Naive thymus-derived CD4-positive, alpha-beta T cell (primary cell): ENCODE results near the gene NDUFV1. TPM values are rescaled to one million over a fixed set of nuclear protein-coding genes. Genes with fewer than 3 reads are reported as not detected.

ENCODE experiments used
- ATAC-seq: fragments of 150-1000 bp; cut with Tn5 transposase; 2 replicates; pipeline ENCODE4 v1.10.0; 2021; ENCODE audit warnings: mild to moderate bottlenecking, moderate library complexity
- CTCF ChIA-PET: fragments of 350-600 bp; sonication (Branson Sonifier 250); formaldehyde crosslinking; loops from one replicate; lab custom pipeline; 2021; ENCODE audit warnings: antibody characterized with exemption; lab: Charles Lee
- POLR2A ChIA-PET: fragments of 350-600 bp; sonication (Branson Sonifier 250); formaldehyde crosslinking; loops from one replicate; lab custom pipeline; 2021; ENCODE audit warnings: antibody characterized with exemption, inconsistent platforms; lab: Charles Lee
- DNase-seq, 9 donors: peaks; one replicate each; pipeline versions ENCODE4 v3.0.0 to v3.0.0-alpha.2; 2020 to 2022; ENCODE audit warnings: mixed read lengths in 1 of 9
- H3K27ac ChIP-seq: one replicate; pipeline ENCODE4 v1.7.0; 2013; ENCODE audit warnings: mild to moderate bottlenecking, low read depth, low read length, moderate library complexity
- H3K27me3 ChIP-seq, 2 donors: one replicate each; pipeline ENCODE4 v1.7.0; 2013; ENCODE audit warnings: low read length in 2 of 2, mild to moderate bottlenecking in 2 of 2, moderate library complexity in 2 of 2; ENCODE audit not compliant: control insufficient read depth in 2 of 2, insufficient read depth in 2 of 2
- H3K36me3 ChIP-seq, 3 experiments: 1 replicate in 2 of 3; 2 replicates in 1 of 3; pipeline ENCODE4 v1.7.0; 2013; ENCODE audit warnings: low read length in 3 of 3, mild to moderate bottlenecking in 3 of 3, moderate library complexity in 1 of 3; ENCODE audit not compliant: insufficient read depth in 3 of 3, control insufficient read depth in 2 of 3
- H3K4me1 ChIP-seq, 2 donors: one replicate each; pipeline ENCODE4 v1.7.0; 2013; ENCODE audit warnings: low read length in 2 of 2, mild to moderate bottlenecking in 2 of 2, moderate library complexity in 1 of 2; ENCODE audit not compliant: control insufficient read depth in 2 of 2, insufficient read depth in 2 of 2
- H3K4me3 ChIP-seq: 2 replicates; pipeline ENCODE4 v1.7.0; 2013; ENCODE audit warnings: mild to moderate bottlenecking, low read length
- H3K9me3 ChIP-seq, 3 experiments: 1 replicate in 2 of 3; 2 replicates in 1 of 3; pipeline ENCODE4 v1.7.0; 2013; ENCODE audit warnings: low read length in 3 of 3; ENCODE audit not compliant: control insufficient read depth in 2 of 3
- H3K27ac Mint-ChIP-seq, 9 donors: one replicate each; pipeline ENCODE4 v1.8.0; 2020 to 2022; ENCODE audit warnings: mixed read lengths in 9 of 9, mild to moderate bottlenecking in 8 of 9, moderate library complexity in 5 of 9, inconsistent platforms in 2 of 9
- H3K27me3 Mint-ChIP-seq, 5 donors: one replicate each; pipeline ENCODE4 v1.8.0; 2021 to 2022; ENCODE audit warnings: mixed read lengths in 5 of 5, mild to moderate bottlenecking in 1 of 5
- H3K36me3 Mint-ChIP-seq, 5 donors: one replicate each; pipeline ENCODE4 v1.8.0; 2020 to 2022; ENCODE audit warnings: mixed read lengths in 5 of 5, mild to moderate bottlenecking in 3 of 5, inconsistent platforms in 1 of 5
- H3K4me1 Mint-ChIP-seq, 7 donors: one replicate each; pipeline ENCODE4 v1.8.0; 2020 to 2022; ENCODE audit warnings: mixed read lengths in 7 of 7, mild to moderate bottlenecking in 3 of 7, inconsistent platforms in 1 of 7
- H3K4me3 Mint-ChIP-seq, 10 donors: one replicate each; pipeline ENCODE4 v1.8.0; 2020 to 2022; ENCODE audit warnings: mild to moderate bottlenecking in 10 of 10, mixed read lengths in 10 of 10, moderate library complexity in 6 of 10, inconsistent platforms in 2 of 10
- H3K9me3 Mint-ChIP-seq, 11 donors: one replicate each; pipeline ENCODE4 v1.8.0; 2020 to 2022; ENCODE audit warnings: mixed read lengths in 11 of 11, mild to moderate bottlenecking in 4 of 11, inconsistent platforms in 1 of 11, moderate library complexity in 1 of 11
- intact Hi-C, 2 donors: fragments of 100-400 bp; cut with micrococcal nuclease; formaldehyde crosslinking; loops; one replicate each; pipeline ENCODE4 v1.15.1; 2023
- polyA plus RNA-seq, 2 donors: library from polyadenylated mRNA; unstranded; fragments of 300-500 nt; fragmentation: Illumina TruSeq; gene quantifications; one replicate each; pipeline ENCODE4 v1.2.3, GENCODE V29; 2021
- total RNA-seq, 6 experiments: library from RNA in 5 of 6; stranded (reverse) in 5 of 6; gene quantifications; 1 replicate in 5 of 6; 2 replicates in 1 of 6; pipeline ENCODE4 v1.2.3 and lab custom pipeline; 2021 to 2026

The NDUFV1 gene
- total and polyA plus RNA-seq, 7 experiments from 2014 or later: 111 to 253 (median 201) TPM

- peaks cover 12 to 23% of the 10 kb centered on the region in 2 donors for H3K4me1 ChIP-seq
- H3K9me3 Mint-ChIP-seq: no peaks in the 10 kb centered on the region
- H3K27me3 ChIP-seq: no peaks in the 10 kb centered on the region
- intact Hi-C loops: no loop called here
- ATAC-seq: no peak
- no peaks in the 10 kb centered on the region for H3K9me3 ChIP-seq
- peaks cover 0 to 4% (median 0%) of the 10 kb centered on the region in 5 donors for H3K27me3 Mint-ChIP-seq
- ChIA-PET POLR2A (interaction anchor here (0.6 to 3.3 kb wide), 3 partner anchors 24 to 255 kb away, joined by 3 to 14 read pairs (median 3); partner anchors contain the start of genes AIP, GSTP1 and POLD4), CTCF (interaction anchor here (1.0 to 1.5 kb wide), 2 partner anchors 36 to 254 kb away, joined by 4 read pairs; no protein-coding TSS in a partner anchor)
- DNase-seq: no peak
- H3K4me1 Mint-ChIP-seq: peaks cover under 1 to 42% (median 20%) of the 10 kb centered on the region in 7 donors
- H3K4me3 ChIP-seq: no peak overlapping the region
- peaks cover 0 to 50% (median 5%) of the 10 kb centered on the region in 3 experiments for H3K36me3 ChIP-seq
- H3K4me3 Mint-ChIP-seq: peak overlapping the region; percentile 50 to 99 (median 92)
- H3K27ac ChIP-seq: peak overlapping the region; percentile 32
- peaks cover 0 to 19% (median 3%) of the 10 kb centered on the region in 5 donors for H3K36me3 Mint-ChIP-seq
- peak overlapping the region in 6 of 9 donors; percentile 43 to 95 (median 73) for H3K27ac Mint-ChIP-seq
Measured at GRCh38 chr11:67608486-67608885, 1.8 kb downstream of the NDUFV1 start.

GRCh38 chr11:67609316-67609715, 2.6 kb downstream of the NDUFV1 start:
- Histone ChIP-seq H3K4me3 (no peak overlapping the region), H3K27ac (no peak overlapping the region), H3K36me3 (peaks cover 0 to 50% (median 5%) of the 10 kb centered on the region in 3 experiments), H3K9me3 (no peaks in the 10 kb centered on the region), H3K27me3 (no peaks in the 10 kb centered on the region), H3K4me1 (peaks cover 20 to 29% of the 10 kb centered on the region in 2 donors)
- Mint-ChIP-seq H3K36me3 (peaks cover 0 to 19% (median 3%) of the 10 kb centered on the region in 5 donors), H3K9me3 (no peaks in the 10 kb centered on the region), H3K27ac (peak overlapping the region in 3 of 9 donors; percentile 42 to 95 (median 93)), H3K4me3 (peak overlapping the region in 1 of 10 donors; percentile 9), H3K4me1 (peaks cover 5 to 48% (median 28%) of the 10 kb centered on the region in 7 donors), H3K27me3 (peaks cover 0 to 1% (median 0%) of the 10 kb centered on the region in 5 donors)
- intact Hi-C loops: no loop called here
- DNase-seq (no peak), ATAC-seq (no peak)
- CTCF ChIA-PET: interaction anchor here (0.5 to 1.5 kb wide), 2 partner anchors 202 to 255 kb away, joined by 4 to 5 read pairs; no protein-coding TSS in a partner anchor
- POLR2A ChIA-PET: interaction anchor here (0.6 to 3.3 kb wide), 2 partner anchors 25 to 256 kb away, joined by 3 to 14 read pairs; partner anchors contain the start of genes GSTP1 and POLD4

- Histone ChIP-seq H3K27me3 (no peaks in the 10 kb centered on the region), H3K27ac (no peak overlapping the region), H3K4me3 (no peak overlapping the region), H3K36me3 (peaks cover 0 to 50% (median 5%) of the 10 kb centered on the region in 3 experiments), H3K4me1 (peaks cover 31 to 40% of the 10 kb centered on the region in 2 donors), H3K9me3 (no peaks in the 10 kb centered on the region)
- peak overlapping the region in 2 of 10 donors; percentile 21 to 25 for H3K4me3 Mint-ChIP-seq
- H3K4me1 Mint-ChIP-seq: peaks cover 10 to 55% (median 36%) of the 10 kb centered on the region in 7 donors
- POLR2A ChIA-PET: interaction anchor here (0.6 to 3.3 kb wide), 2 partner anchors 10 to 26 kb away, joined by 3 to 14 read pairs; partner anchors contain the start of gene GSTP1
- no peak for DNase-seq
- H3K27ac Mint-ChIP-seq: peak overlapping the region in 3 of 9 donors; percentile 23 to 52 (median 42)
- H3K36me3 Mint-ChIP-seq: peaks cover 0 to 19% (median 3%) of the 10 kb centered on the region in 5 donors
- no peaks in the 10 kb centered on the region for H3K27me3 Mint-ChIP-seq
- ATAC-seq: no peak
- CTCF ChIA-PET: interaction anchor here (0.7 kb wide), 1 partner anchor 18 kb away, joined by 3 read pairs; no protein-coding TSS in a partner anchor
- no peaks in the 10 kb centered on the region for H3K9me3 Mint-ChIP-seq
- intact Hi-C loops: no loop called here
Measured at GRCh38 chr11:67610302-67610868, 3.6 kb downstream of the NDUFV1 start.

GRCh38 chr11:67611165-67611564, 4.4 kb downstream of the NDUFV1 start:
- Histone ChIP-seq H3K9me3 (no peaks in the 10 kb centered on the region), H3K27ac (no peak overlapping the region), H3K4me1 (peaks cover 33 to 44% of the 10 kb centered on the region in 2 donors), H3K4me3 (no peak overlapping the region), H3K36me3 (peaks cover 0 to 50% (median 5%) of the 10 kb centered on the region in 3 experiments), H3K27me3 (no peaks in the 10 kb centered on the region)
- H3K4me3 Mint-ChIP-seq: no peak overlapping the region
- CTCF ChIA-PET: no interaction called here
- intact Hi-C loops: no loop called here
- H3K9me3 Mint-ChIP-seq: no peaks in the 10 kb centered on the region
- peaks cover 10 to 57% (median 39%) of the 10 kb centered on the region in 7 donors for H3K4me1 Mint-ChIP-seq
- peaks cover 0 to 19% (median 3%) of the 10 kb centered on the region in 5 donors for H3K36me3 Mint-ChIP-seq
- H3K27ac Mint-ChIP-seq: peak overlapping the region in 1 of 9 donors; percentile 43
- no peaks in the 10 kb centered on the region for H3K27me3 Mint-ChIP-seq
- DNase-seq (no peak), ATAC-seq (no peak)
- POLR2A ChIA-PET: no interaction called here

- peaks cover 10 to 54% (median 39%) of the 10 kb centered on the region in 7 donors for H3K4me1 Mint-ChIP-seq
Measured at GRCh38 chr11:67611704-67612587, 5.2 kb downstream of the NDUFV1 start.

GRCh38 chr11:67612751-67613150, 6.0 kb downstream of the NDUFV1 start:
- Histone ChIP-seq H3K4me1 (peaks cover 27 to 35% of the 10 kb centered on the region in 2 donors), H3K27me3 (no peaks in the 10 kb centered on the region), H3K9me3 (no peaks in the 10 kb centered on the region), H3K36me3 (peaks cover 0 to 44% (median 5%) of the 10 kb centered on the region in 3 experiments), H3K4me3 (no peak overlapping the region), H3K27ac (peak overlapping the region; percentile 96)
- ATAC-seq (no peak), DNase-seq (no peak)
- peak overlapping the region in 6 of 9 donors; percentile 96 to 99 (median 98) for H3K27ac Mint-ChIP-seq
- intact Hi-C loops: no loop called here
- ChIA-PET CTCF (no interaction called here), POLR2A (no interaction called here)
- H3K36me3 Mint-ChIP-seq: peaks cover 0 to 19% (median 3%) of the 10 kb centered on the region in 5 donors
- peaks cover 0 to 6% (median 0%) of the 10 kb centered on the region in 5 donors for H3K27me3 Mint-ChIP-seq
- no peaks in the 10 kb centered on the region for H3K9me3 Mint-ChIP-seq
- H3K4me3 Mint-ChIP-seq: peak overlapping the region in 2 of 10 donors; percentile 6 to 56
- peaks cover 18 to 57% (median 43%) of the 10 kb centered on the region in 7 donors for H3K4me1 Mint-ChIP-seq

More at GRCh38 chr11:67611704-67612587, 5.2 kb downstream of the NDUFV1 start:
- intact Hi-C loops: no loop called here
- no peak overlapping the region for H3K4me3 Mint-ChIP-seq
- ATAC-seq (no peak), DNase-seq (no peak)
- no peaks in the 10 kb centered on the region for H3K9me3 Mint-ChIP-seq
- peak overlapping the region; percentile 96 for H3K27ac ChIP-seq
- peaks cover 0 to 1% (median 0%) of the 10 kb centered on the region in 5 donors for H3K27me3 Mint-ChIP-seq
- H3K4me1 ChIP-seq: peaks cover 33 to 41% of the 10 kb centered on the region in 2 donors
- H3K36me3 ChIP-seq: peaks cover 0 to 48% (median 5%) of the 10 kb centered on the region in 3 experiments
- ChIA-PET CTCF (no interaction called here), POLR2A (no interaction called here)
- peak overlapping the region in 6 of 9 donors; percentile 23 to 99 (median 68) for H3K27ac Mint-ChIP-seq
- H3K4me3 ChIP-seq: no peak overlapping the region
- H3K27me3 ChIP-seq: no peaks in the 10 kb centered on the region
- no peaks in the 10 kb centered on the region for H3K9me3 ChIP-seq
- peaks cover 0 to 19% (median 3%) of the 10 kb centered on the region in 5 donors for H3K36me3 Mint-ChIP-seq
